ENCODE measurements around the gene ABLIM1. TPM values are rescaled to one million over a fixed set of nuclear protein-coding genes. Genes with fewer than 3 reads are reported as not detected.

The ABLIM1 gene
- total RNA-seq, 4 donors from 2014 or later: 185 to 345 (median 304) TPM

GRCh38 chr10:114576716-114577115 lies 81.4 kb downstream of the ABLIM1 start:
- no peak for DNase-seq
- Histone ChIP-seq H3K4me3 (no peak overlapping the region), H3K9me3 (no peaks in the 10 kb centered on the region), H3K36me3 (no peaks in the 10 kb centered on the region), H3K27ac (peak overlapping the region; percentile 69 to 90 (median 78)), H3K27me3 (no peaks in the 10 kb centered on the region), H3K4me1 (peaks cover 14 to 56% (median 30%) of the 10 kb centered on the region in 3 donors)
- intact Hi-C loops (cut with DNase I): no loop called here
- WGBS, 2 donors: 54 to 63% methylated on average over 3 of the region's 3 CpGs
- TF ChIP-seq POLR2A (IDR thresholded peaks at IDR 0.05) (no peak), CTCF (IDR thresholded peaks at IDR 0.05) (no peak)

DNA sequence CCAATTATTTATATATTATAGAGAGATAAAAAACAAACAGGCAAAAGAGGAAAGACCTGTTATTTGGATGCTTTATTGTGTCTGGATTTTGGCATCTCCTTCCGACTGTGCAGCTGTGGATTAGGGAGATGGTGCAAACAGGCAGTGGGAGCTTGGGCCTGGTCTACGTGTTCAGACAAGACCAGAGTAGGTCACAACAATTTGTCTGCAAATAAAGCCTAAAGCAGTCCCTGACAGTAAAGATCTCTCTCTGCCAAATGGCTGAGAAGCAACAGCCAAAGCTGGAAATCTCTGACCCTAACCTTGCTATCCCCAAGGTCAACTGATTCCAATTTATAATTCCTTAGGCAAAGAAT lies 82.0 kb downstream of the ABLIM1 start:
- 18 to 50% methylated on average over 2 of the region's 2 CpGs for WGBS, 2 donors
- Histone ChIP-seq H3K4me1 (peaks cover 14 to 62% (median 30%) of the 10 kb centered on the region in 3 donors), H3K9me3 (no peaks in the 10 kb centered on the region), H3K36me3 (peaks cover 0 to under 1% (median 0%) of the 10 kb centered on the region in 3 donors), H3K4me3 (no peak overlapping the region), H3K27me3 (no peaks in the 10 kb centered on the region), H3K27ac (peak overlapping the region; percentile 69 to 90 (median 78))
- TF ChIP-seq CTCF (IDR thresholded peaks at IDR 0.05) (no peak), POLR2A (IDR thresholded peaks at IDR 0.05) (no peak)
- intact Hi-C loops (cut with DNase I): no loop called here
- no peak for DNase-seq

DNA sequence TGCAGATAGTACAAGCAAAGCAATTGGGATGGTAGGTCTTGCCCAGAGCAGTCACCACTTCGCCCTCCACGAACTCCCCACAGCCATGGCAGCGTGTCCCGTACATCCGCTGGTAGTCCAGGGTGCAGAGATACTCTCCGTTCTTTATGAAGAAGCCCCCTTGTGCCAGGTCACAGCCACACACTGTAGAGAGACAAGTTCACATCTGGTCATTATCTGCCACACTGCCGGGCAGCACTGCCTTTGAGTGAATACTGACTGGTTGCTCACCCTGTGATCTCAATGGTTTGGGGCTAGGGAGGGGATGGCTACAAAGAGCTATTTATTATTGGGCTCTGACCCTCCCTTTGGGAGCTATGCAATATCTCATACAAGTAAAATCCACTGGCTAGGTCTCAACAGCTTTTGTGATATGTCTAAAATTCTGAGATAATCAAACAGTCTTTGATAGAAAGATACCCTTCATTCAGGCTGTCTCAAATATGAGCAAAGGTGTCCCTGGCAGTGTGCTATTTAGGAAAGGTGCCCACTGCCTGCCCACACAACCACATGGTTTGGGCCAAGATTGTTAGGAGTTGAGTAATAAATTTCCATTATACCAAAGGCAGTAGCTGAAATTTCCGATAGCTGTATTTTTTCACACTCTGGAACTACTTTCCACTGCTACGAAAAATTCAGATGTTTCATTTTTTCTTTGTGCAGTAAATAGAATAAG lies 82.5 kb downstream of the ABLIM1 start:
- peaks cover 14 to 68% (median 30%) of the 10 kb centered on the region in 3 donors for H3K4me1 ChIP-seq
- no peaks in the 10 kb centered on the region for H3K27me3 ChIP-seq
- no peaks in the 10 kb centered on the region for H3K9me3 ChIP-seq
- intact Hi-C loops (cut with DNase I): no loop called here
- H3K36me3 ChIP-seq: peaks cover 0 to 6% (median 0%) of the 10 kb centered on the region in 3 donors
- 64 to 90% methylated on average over 9 of the region's 9 CpGs for WGBS, 2 donors
- H3K4me3 ChIP-seq: peak overlapping the region in 3 of 4 donors; percentile 13 to 30 (median 27)
- TF ChIP-seq CTCF (IDR thresholded peaks at IDR 0.05) (no peak), POLR2A (IDR thresholded peaks at IDR 0.05) (no peak)
- H3K27ac ChIP-seq: peak overlapping the region; percentile 37 to 90 (median 78)
- DNase-seq: no peak

DNA sequence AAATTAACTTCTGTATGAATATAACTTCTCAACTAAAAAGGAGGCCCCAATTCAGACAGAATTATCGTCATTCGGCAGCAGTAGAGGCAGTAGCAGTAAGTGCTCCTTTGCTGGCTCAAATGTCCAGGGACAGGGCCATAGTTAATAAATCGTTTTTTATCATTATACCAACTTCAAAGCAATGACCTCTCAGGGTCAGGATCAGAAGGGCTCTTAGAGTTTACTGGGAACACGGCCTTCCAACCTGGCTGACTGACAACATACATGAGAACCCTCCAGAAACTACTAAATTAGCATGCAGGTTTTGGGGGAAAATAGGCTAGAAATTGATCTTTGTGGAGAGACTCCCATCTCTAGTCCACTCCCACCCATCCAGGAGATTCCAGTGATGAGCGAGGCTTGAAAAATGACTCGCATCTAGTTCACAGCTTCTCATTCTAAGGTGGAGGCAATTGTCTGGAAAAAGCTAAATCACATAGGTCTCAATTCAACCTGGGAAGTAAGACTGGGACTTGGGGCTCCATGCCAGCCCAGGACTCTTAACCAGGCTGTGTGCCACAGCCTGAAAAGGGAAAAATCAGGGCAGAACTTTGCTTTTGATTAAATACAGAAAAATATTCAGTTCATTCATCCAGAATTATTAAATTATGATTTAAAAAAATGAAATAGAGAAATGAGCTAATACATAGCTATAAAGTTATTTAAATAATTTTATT lies 84.6 kb downstream of the ABLIM1 start:
- H3K9me3 ChIP-seq: no peaks in the 10 kb centered on the region

More for the DNA sequence above, 84.6 kb downstream of the ABLIM1 start:
- DNase-seq: no peak
- H3K27ac ChIP-seq: peak overlapping the region in 2 of 4 donors; percentile 82 to 90
- TF ChIP-seq POLR2A (IDR thresholded peaks at IDR 0.05) (no peak), CTCF (IDR thresholded peaks at IDR 0.05) (no peak)
- H3K36me3 ChIP-seq: peaks cover 0 to 6% (median 0%) of the 10 kb centered on the region in 3 donors
- peaks cover 14 to 68% (median 30%) of the 10 kb centered on the region in 3 donors for H3K4me1 ChIP-seq
- H3K4me3 ChIP-seq: peak overlapping the region in 3 of 4 donors; percentile 7 to 30 (median 27)
- 77 to 81% methylated on average over 6 of the region's 6 CpGs for WGBS, 2 donors
- intact Hi-C loops (cut with DNase I): no loop called here
- H3K27me3 ChIP-seq: no peaks in the 10 kb centered on the region
